ENCODE measurements around the gene CC2D2A. TPM values are rescaled to one million over a fixed set of nuclear protein-coding genes. Genes with fewer than 3 reads are reported as not detected.
"Not testable (repeated sequence)": the region's sequence is repeated elsewhere in the genome, so short reads cannot be mapped to it uniquely, and the experiment has no call there.

The CC2D2A gene
- total RNA-seq, 1 donor from 2014 or later = 24.0 TPM

DNA sequence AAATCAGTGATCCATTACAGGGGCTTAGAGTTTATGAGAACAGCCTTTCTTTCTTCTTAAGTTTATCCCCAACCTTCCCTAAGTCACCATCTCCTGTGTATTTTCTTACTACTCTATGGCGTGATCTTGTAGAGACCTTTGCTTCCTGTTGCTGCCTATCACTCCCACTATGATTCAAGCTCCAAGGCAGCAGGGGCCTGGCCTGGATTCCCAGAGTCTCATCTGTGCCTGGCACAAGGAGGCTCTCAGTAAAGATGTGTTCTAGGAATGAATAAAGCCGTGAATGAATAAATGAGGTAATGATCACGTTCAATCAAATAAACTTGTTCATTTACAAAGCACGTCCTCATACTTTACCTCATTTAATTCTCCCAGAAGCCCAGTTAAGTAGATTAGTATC lies 45.4 kb downstream of the CC2D2A start:
- no peaks in the 10 kb centered on the region for H3K4me1 Mint-ChIP-seq
- H3K9me3 Mint-ChIP-seq = peaks cover 22% of the 10 kb centered on the region
- H3K36me3 Mint-ChIP-seq = peaks cover 66% of the 10 kb centered on the region
- no peak overlapping the region for H3K4me3 Mint-ChIP-seq
- TF ChIP-seq CTCF (IDR thresholded peaks at IDR 0.05; ENCODE audit: unreplicated experiment) = no peak
- H3K27me3 Mint-ChIP-seq (ENCODE audit: low read depth) = no peaks in the 10 kb centered on the region
- H3K27ac Mint-ChIP-seq = no peak overlapping the region
- DNase-seq (ENCODE audit: low spot score in 2 of 2, unreplicated experiment in 2 of 2) = no peak

DNA sequence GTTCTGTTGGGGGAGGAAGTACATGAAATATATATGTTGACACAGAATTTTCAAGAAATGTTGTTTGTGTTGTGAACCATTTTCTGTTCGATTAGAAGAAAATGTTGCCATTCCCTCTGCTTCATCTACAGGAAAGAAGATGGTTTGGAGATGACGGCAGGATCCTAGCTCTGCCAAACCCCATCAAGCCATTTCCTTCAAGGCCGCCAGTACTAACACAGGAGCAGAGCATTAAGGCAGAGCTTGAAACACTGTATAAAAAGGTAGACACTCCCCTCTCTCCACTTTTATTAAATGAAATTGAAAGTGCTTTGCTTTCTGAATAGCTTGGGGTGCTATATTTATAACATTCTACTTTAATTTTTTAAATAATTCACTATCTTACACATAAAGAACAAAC lies 46.8 kb downstream of the CC2D2A start:
- peaks cover 62% of the 10 kb centered on the region for H3K36me3 Mint-ChIP-seq

GRCh38 chr4:15517681-15518080 lies 48.0 kb downstream of the CC2D2A start:
- not testable (repeated sequence) for DNase-seq (ENCODE audit: low spot score in 2 of 2, unreplicated experiment in 2 of 2); H3K27me3 Mint-ChIP-seq (ENCODE audit: low read depth)
- H3K9me3 Mint-ChIP-seq = peaks cover 22% of the 10 kb centered on the region

More for the DNA sequence above, 46.8 kb downstream of the CC2D2A start:
- Mint-ChIP-seq H3K27ac (no peak overlapping the region), H3K9me3 (peaks cover 22% of the 10 kb centered on the region), H3K27me3 (ENCODE audit: low read depth) (no peaks in the 10 kb centered on the region), H3K4me3 (no peak overlapping the region), H3K4me1 (no peaks in the 10 kb centered on the region)
- no peak for DNase-seq (ENCODE audit: low spot score in 2 of 2, unreplicated experiment in 2 of 2)
- TF ChIP-seq CTCF (IDR thresholded peaks at IDR 0.05; ENCODE audit: unreplicated experiment) = no peak

DNA sequence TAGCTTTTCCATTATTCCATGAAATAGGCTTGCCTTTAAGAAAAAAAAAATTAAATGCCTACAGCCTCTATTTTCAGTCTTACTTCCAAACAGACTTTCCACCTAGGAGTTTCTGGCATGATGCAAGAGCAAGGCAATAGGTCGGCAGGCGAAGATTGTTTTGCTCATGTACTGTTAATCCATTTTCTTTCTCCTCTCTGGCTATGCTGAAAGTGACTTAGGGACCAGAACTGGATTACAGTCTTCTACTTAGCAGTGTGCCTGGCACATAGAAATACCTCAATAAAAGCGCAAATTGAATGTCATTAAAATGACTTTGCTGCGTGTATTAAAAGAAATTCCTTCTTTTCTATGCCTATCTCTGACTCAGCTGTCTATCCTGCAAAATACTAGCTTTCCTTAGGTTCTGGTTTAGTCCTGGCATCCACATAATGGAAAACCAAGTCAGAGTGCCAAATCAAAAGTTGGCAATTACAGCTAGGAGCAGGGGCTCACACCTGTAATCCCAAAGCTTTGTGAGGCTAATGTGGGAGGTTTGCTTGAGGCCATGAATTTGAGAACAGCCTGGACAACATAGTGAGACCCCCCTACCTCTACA lies 51.9 kb downstream of the CC2D2A start:
- no peaks in the 10 kb centered on the region for H3K4me1 Mint-ChIP-seq
- TF ChIP-seq CTCF (IDR thresholded peaks at IDR 0.05; ENCODE audit: unreplicated experiment) = no peak
- H3K36me3 Mint-ChIP-seq = peaks cover 42% of the 10 kb centered on the region
- H3K4me3 Mint-ChIP-seq = no peak overlapping the region
- H3K27ac Mint-ChIP-seq = no peak overlapping the region
- H3K27me3 Mint-ChIP-seq (ENCODE audit: low read depth) = no peaks in the 10 kb centered on the region
- no peak for DNase-seq (ENCODE audit: low spot score in 2 of 2, unreplicated experiment in 2 of 2)
- H3K9me3 Mint-ChIP-seq = peaks cover 22% of the 10 kb centered on the region

More at GRCh38 chr4:15517681-15518080, 48.0 kb downstream of the CC2D2A start:
- H3K27ac Mint-ChIP-seq, H3K4me1 Mint-ChIP-seq, H3K4me3 Mint-ChIP-seq: not testable (repeated sequence)
- peaks cover 52% of the 10 kb centered on the region for H3K36me3 Mint-ChIP-seq

- H3K27ac Mint-ChIP-seq = no peak overlapping the region
- no peaks in the 10 kb centered on the region for H3K9me3 Mint-ChIP-seq
- peaks cover 26% of the 10 kb centered on the region for H3K36me3 Mint-ChIP-seq
Observed at GRCh38 chr4:15525080-15525479, 55.4 kb downstream of the CC2D2A start.

More at GRCh38 chr4:15525080-15525479, 55.4 kb downstream of the CC2D2A start:
- Mint-ChIP-seq H3K27me3 (ENCODE audit: low read depth) (no peaks in the 10 kb centered on the region), H3K4me3 (no peak overlapping the region), H3K4me1 (no peaks in the 10 kb centered on the region)
- no peak for TF ChIP-seq CTCF (IDR thresholded peaks at IDR 0.05; ENCODE audit: unreplicated experiment)
- no peak for DNase-seq (ENCODE audit: low spot score in 2 of 2, unreplicated experiment in 2 of 2)

Measured in mesothelial cell of epicardium (in vitro differentiated cells).